CD4-positive, alpha-beta memory T cell (primary cell): ENCODE data around the gene ARHGEF37. TPM values are rescaled to one million over a fixed set of nuclear protein-coding genes. Genes with fewer than 3 reads are reported as not detected.
A peak's percentile ranks its signal among the peaks of the same experiment; 100 is the strongest.

Source experiments
- CTCF ChIA-PET: fragments of 350-600 bp; sonication (Branson Sonifier 250); formaldehyde crosslinking; loops from one replicate; lab custom pipeline; 2021; ENCODE audit warnings: inconsistent platforms; ENCODE audit not compliant: partially characterized antibody; lab: Charles Lee
- POLR2A ChIA-PET: fragments of 350-600 bp; sonication (Branson Sonifier 250); formaldehyde crosslinking; loops from one replicate; lab custom pipeline; 2021; ENCODE audit not compliant: partially characterized antibody; lab: Charles Lee
- DNase-seq, 5 donors: peaks; one replicate each; pipeline versions ENCODE4 v3.0.0 to v3.0.0-alpha.2; 2020 to 2022; ENCODE audit warnings: mixed read lengths in 1 of 5
- H3K27ac ChIP-seq: one replicate; pipeline ENCODE4 v1.7.0; 2013; ENCODE audit warnings: low read depth, low read length
- H3K27me3 ChIP-seq: 2 replicates; pipeline ENCODE4 v1.7.0; 2013; ENCODE audit warnings: mild to moderate bottlenecking, low read length, moderate library complexity; ENCODE audit not compliant: insufficient read depth
- H3K36me3 ChIP-seq: 2 replicates; pipeline ENCODE4 v1.7.0; 2013; ENCODE audit warnings: mild to moderate bottlenecking, low read length, moderate library complexity; ENCODE audit not compliant: insufficient read depth
- H3K4me1 ChIP-seq: 2 replicates; pipeline ENCODE4 v1.7.0; 2013; ENCODE audit warnings: mild to moderate bottlenecking, low read length, moderate library complexity; ENCODE audit not compliant: insufficient read depth
- H3K4me3 ChIP-seq, 2 donors: one replicate each; pipeline ENCODE4 v1.7.0; 2013; ENCODE audit warnings: low read length in 2 of 2, mild to moderate bottlenecking in 1 of 2
- H3K9me3 ChIP-seq, 2 donors: one replicate each; pipeline ENCODE4 v1.7.0; 2013; ENCODE audit warnings: low read length in 2 of 2, control low read depth in 1 of 2; ENCODE audit not compliant: control insufficient read depth in 1 of 2
- H3K27ac Mint-ChIP-seq, 7 donors: one replicate each; pipeline ENCODE4 v1.8.0; 2020 to 2021; ENCODE audit warnings: mixed read lengths in 7 of 7, mild to moderate bottlenecking in 6 of 7, inconsistent platforms in 3 of 7, moderate library complexity in 3 of 7
- H3K27me3 Mint-ChIP-seq, 2 donors: one replicate each; pipeline ENCODE4 v1.8.0; 2020 to 2021; ENCODE audit warnings: mixed read lengths in 2 of 2
- H3K36me3 Mint-ChIP-seq, 2 donors: one replicate each; pipeline ENCODE4 v1.8.0; 2020 to 2021; ENCODE audit warnings: mixed read lengths in 2 of 2, inconsistent platforms in 1 of 2, mild to moderate bottlenecking in 1 of 2
- H3K4me1 Mint-ChIP-seq, 4 donors: one replicate each; pipeline ENCODE4 v1.8.0; 2020 to 2021; ENCODE audit warnings: mixed read lengths in 4 of 4, mild to moderate bottlenecking in 1 of 4
- H3K4me3 Mint-ChIP-seq, 8 donors: one replicate each; pipeline ENCODE4 v1.8.0; 2020 to 2021; ENCODE audit warnings: mixed read lengths in 8 of 8, mild to moderate bottlenecking in 7 of 8, moderate library complexity in 6 of 8, inconsistent platforms in 3 of 8
- H3K9me3 Mint-ChIP-seq, 8 donors: one replicate each; pipeline ENCODE4 v1.8.0; 2020 to 2021; ENCODE audit warnings: mixed read lengths in 8 of 8, mild to moderate bottlenecking in 5 of 8, inconsistent platforms in 3 of 8, moderate library complexity in 1 of 8
- intact Hi-C: fragments of 100-400 bp; cut with micrococcal nuclease; formaldehyde crosslinking; loops from one replicate; pipeline ENCODE4 v1.15.1; 2023
- polyA plus RNA-seq, 2 donors: library from polyadenylated mRNA; unstranded; fragments of 300-500 nt; fragmentation: Illumina TruSeq; gene quantifications; one replicate each; pipeline ENCODE4 v1.2.3, GENCODE V29; 2021
- total RNA-seq, 2 experiments: library from RNA; stranded (reverse); gene quantifications; one replicate each; pipeline ENCODE4 v1.2.3, GENCODE V29; 2021

Gene ARHGEF37
- total and polyA plus RNA-seq, 4 experiments from 2014 or later = 0.96 to 1.3 TPM; not detected in 2

GRCh38 chr5:149614034-149614907, 33.0 kb downstream of the ARHGEF37 start:
- CTCF ChIA-PET = interaction anchor here (0.7 kb wide), 1 partner anchor 219 kb away, joined by 3 read pairs; no protein-coding TSS in a partner anchor
- Mint-ChIP-seq H3K4me3 (no peak overlapping the region), H3K27ac (peak overlapping the region in 1 of 7 donors; percentile 32)

GRCh38 chr5:149615976-149616375, 34.7 kb downstream of the ARHGEF37 start:
- Mint-ChIP-seq H3K27ac (peak overlapping the region in 1 of 7 donors; percentile 11), H3K4me1 (no peaks in the 10 kb centered on the region), H3K27me3 (no peaks in the 10 kb centered on the region), H3K4me3 (no peak overlapping the region), H3K36me3 (no peaks in the 10 kb centered on the region), H3K9me3 (no peaks in the 10 kb centered on the region)
- ChIA-PET POLR2A (no interaction called here), CTCF (interaction anchor here (1.2 to 1.4 kb wide), 2 partner anchors 30 to 248 kb away, joined by 3 read pairs; no protein-coding TSS in a partner anchor)
- no peak overlapping the region for H3K4me3 ChIP-seq
- no peaks in the 10 kb centered on the region for H3K36me3 ChIP-seq
- no peak for DNase-seq
- intact Hi-C loops = no loop called here
- H3K27ac ChIP-seq = no peak overlapping the region
- no peaks in the 10 kb centered on the region for H3K4me1 ChIP-seq
- H3K27me3 ChIP-seq = no peaks in the 10 kb centered on the region
- no peaks in the 10 kb centered on the region for H3K9me3 ChIP-seq

More at GRCh38 chr5:149614034-149614907, 33.0 kb downstream of the ARHGEF37 start:
- H3K36me3 Mint-ChIP-seq = no peaks in the 10 kb centered on the region
- no peaks in the 10 kb centered on the region for H3K9me3 ChIP-seq
- H3K4me1 ChIP-seq = no peaks in the 10 kb centered on the region
- DNase-seq = no peak
- no peaks in the 10 kb centered on the region for H3K4me1 Mint-ChIP-seq
- no peak overlapping the region for H3K4me3 ChIP-seq
- H3K27me3 ChIP-seq = no peaks in the 10 kb centered on the region
- intact Hi-C loops = no loop called here
- peaks cover 0 to 2% (median 0%) of the 10 kb centered on the region in 8 donors for H3K9me3 Mint-ChIP-seq
- H3K27me3 Mint-ChIP-seq = no peaks in the 10 kb centered on the region
- POLR2A ChIA-PET = no interaction called here
- no peak overlapping the region for H3K27ac ChIP-seq
- H3K36me3 ChIP-seq = no peaks in the 10 kb centered on the region

GRCh38 chr5:149616727-149617285, 35.5 kb downstream of the ARHGEF37 start:
- Histone ChIP-seq H3K4me1 (no peaks in the 10 kb centered on the region), H3K27me3 (no peaks in the 10 kb centered on the region), H3K27ac (no peak overlapping the region), H3K4me3 (no peak overlapping the region), H3K9me3 (no peaks in the 10 kb centered on the region), H3K36me3 (no peaks in the 10 kb centered on the region)
- DNase-seq = no peak
- Mint-ChIP-seq H3K27me3 (no peaks in the 10 kb centered on the region), H3K9me3 (no peaks in the 10 kb centered on the region), H3K27ac (peak overlapping the region in 1 of 7 donors; percentile 5), H3K36me3 (no peaks in the 10 kb centered on the region), H3K4me1 (no peaks in the 10 kb centered on the region), H3K4me3 (no peak overlapping the region)
- CTCF ChIA-PET = interaction anchor here (1.2 to 1.4 kb wide), 2 partner anchors 29 to 248 kb away, joined by 3 read pairs; no protein-coding TSS in a partner anchor
- POLR2A ChIA-PET = no interaction called here
- intact Hi-C loops = no loop called here

- intact Hi-C loops = no loop called here
- CTCF ChIA-PET = interaction anchor here (0.6 to 1.6 kb wide), 5 partner anchors 10 to 210 kb away, joined by 3 to 6 read pairs (median 5); no protein-coding TSS in a partner anchor
Measured at GRCh38 chr5:149617760-149618306, 36.5 kb downstream of the ARHGEF37 start.

GRCh38 chr5:149618581-149619248, 37.4 kb downstream of the ARHGEF37 start:
- Mint-ChIP-seq H3K27ac (no peak overlapping the region), H3K36me3 (no peaks in the 10 kb centered on the region), H3K27me3 (no peaks in the 10 kb centered on the region), H3K4me3 (no peak overlapping the region), H3K9me3 (no peaks in the 10 kb centered on the region), H3K4me1 (no peaks in the 10 kb centered on the region)
- Histone ChIP-seq H3K4me1 (no peaks in the 10 kb centered on the region), H3K4me3 (no peak overlapping the region), H3K9me3 (no peaks in the 10 kb centered on the region), H3K36me3 (no peaks in the 10 kb centered on the region), H3K27me3 (no peaks in the 10 kb centered on the region), H3K27ac (no peak overlapping the region)
- intact Hi-C loops = no loop called here
- POLR2A ChIA-PET = no interaction called here
- DNase-seq = no peak
- CTCF ChIA-PET = interaction anchor here (0.8 to 1.6 kb wide), 8 partner anchors 9 to 247 kb away, joined by 3 to 6 read pairs (median 3); no protein-coding TSS in a partner anchor

More at GRCh38 chr5:149617760-149618306, 36.5 kb downstream of the ARHGEF37 start:
- no peaks in the 10 kb centered on the region for H3K27me3 Mint-ChIP-seq
- no peaks in the 10 kb centered on the region for H3K36me3 ChIP-seq
- no peaks in the 10 kb centered on the region for H3K4me1 Mint-ChIP-seq
- no peak overlapping the region for H3K27ac ChIP-seq
- H3K27ac Mint-ChIP-seq = no peak overlapping the region
- H3K27me3 ChIP-seq = no peaks in the 10 kb centered on the region
- H3K4me3 Mint-ChIP-seq = no peak overlapping the region
- H3K36me3 Mint-ChIP-seq = no peaks in the 10 kb centered on the region
- H3K9me3 ChIP-seq = no peaks in the 10 kb centered on the region
- no peak overlapping the region for H3K4me3 ChIP-seq
- H3K9me3 Mint-ChIP-seq = no peaks in the 10 kb centered on the region
- DNase-seq = no peak
- H3K4me1 ChIP-seq = no peaks in the 10 kb centered on the region
- POLR2A ChIA-PET = no interaction called here

- no peak overlapping the region for H3K4me3 Mint-ChIP-seq
- intact Hi-C loops = no loop called here
- H3K27me3 Mint-ChIP-seq = peaks cover 0 to 2% of the 10 kb centered on the region in 2 donors
- H3K27ac Mint-ChIP-seq = no peak overlapping the region
- H3K36me3 Mint-ChIP-seq = no peaks in the 10 kb centered on the region
- Histone ChIP-seq H3K4me1 (no peaks in the 10 kb centered on the region), H3K27ac (no peak overlapping the region), H3K27me3 (no peaks in the 10 kb centered on the region), H3K9me3 (no peaks in the 10 kb centered on the region), H3K36me3 (no peaks in the 10 kb centered on the region), H3K4me3 (no peak overlapping the region)
- POLR2A ChIA-PET = no interaction called here
- no peaks in the 10 kb centered on the region for H3K4me1 Mint-ChIP-seq
- H3K9me3 Mint-ChIP-seq = no peaks in the 10 kb centered on the region
- CTCF ChIA-PET = interaction anchor here (0.5 to 1.6 kb wide), 3 partner anchors 176 to 213 kb away, joined by 3 to 6 read pairs (median 4); no protein-coding TSS in a partner anchor
- DNase-seq = no peak
Measured at GRCh38 chr5:149621415-149622098, 40.3 kb downstream of the ARHGEF37 start.
